ENCODE data around the gene CHMP6.

The CHMP6 gene

GRCh38 chr17:80962356-80963329 is 29.0 kb upstream of the CHMP6 start:
- TF ChIP-seq, protein P1, sequence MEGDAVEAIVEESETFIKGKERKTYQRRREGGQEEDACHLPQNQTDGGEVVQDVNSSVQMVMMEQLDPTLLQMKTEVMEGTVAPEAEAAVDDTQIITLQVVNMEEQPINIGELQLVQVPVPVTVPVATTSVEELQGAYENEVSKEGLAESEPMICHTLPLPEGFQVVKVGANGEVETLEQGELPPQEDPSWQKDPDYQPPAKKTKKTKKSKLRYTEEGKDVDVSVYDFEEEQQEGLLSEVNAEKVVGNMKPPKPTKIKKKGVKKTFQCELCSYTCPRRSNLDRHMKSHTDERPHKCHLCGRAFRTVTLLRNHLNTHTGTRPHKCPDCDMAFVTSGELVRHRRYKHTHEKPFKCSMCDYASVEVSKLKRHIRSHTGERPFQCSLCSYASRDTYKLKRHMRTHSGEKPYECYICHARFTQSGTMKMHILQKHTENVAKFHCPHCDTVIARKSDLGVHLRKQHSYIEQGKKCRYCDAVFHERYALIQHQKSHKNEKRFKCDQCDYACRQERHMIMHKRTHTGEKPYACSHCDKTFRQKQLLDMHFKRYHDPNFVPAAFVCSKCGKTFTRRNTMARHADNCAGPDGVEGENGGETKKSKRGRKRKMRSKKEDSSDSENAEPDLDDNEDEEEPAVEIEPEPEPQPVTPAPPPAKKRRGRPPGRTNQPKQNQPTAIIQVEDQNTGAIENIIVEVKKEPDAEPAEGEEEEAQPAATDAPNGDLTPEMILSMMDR (IDR thresholded peaks at IDR 0.05; ENCODE audit: insufficient read depth, low read depth, low read length, missing control alignments) = no peak
- no peak for DNase-seq (ENCODE audit: low read depth)
- H3K4me3 ChIP-seq (ENCODE audit: low read depth, low read length) = no peak overlapping the region

DNA sequence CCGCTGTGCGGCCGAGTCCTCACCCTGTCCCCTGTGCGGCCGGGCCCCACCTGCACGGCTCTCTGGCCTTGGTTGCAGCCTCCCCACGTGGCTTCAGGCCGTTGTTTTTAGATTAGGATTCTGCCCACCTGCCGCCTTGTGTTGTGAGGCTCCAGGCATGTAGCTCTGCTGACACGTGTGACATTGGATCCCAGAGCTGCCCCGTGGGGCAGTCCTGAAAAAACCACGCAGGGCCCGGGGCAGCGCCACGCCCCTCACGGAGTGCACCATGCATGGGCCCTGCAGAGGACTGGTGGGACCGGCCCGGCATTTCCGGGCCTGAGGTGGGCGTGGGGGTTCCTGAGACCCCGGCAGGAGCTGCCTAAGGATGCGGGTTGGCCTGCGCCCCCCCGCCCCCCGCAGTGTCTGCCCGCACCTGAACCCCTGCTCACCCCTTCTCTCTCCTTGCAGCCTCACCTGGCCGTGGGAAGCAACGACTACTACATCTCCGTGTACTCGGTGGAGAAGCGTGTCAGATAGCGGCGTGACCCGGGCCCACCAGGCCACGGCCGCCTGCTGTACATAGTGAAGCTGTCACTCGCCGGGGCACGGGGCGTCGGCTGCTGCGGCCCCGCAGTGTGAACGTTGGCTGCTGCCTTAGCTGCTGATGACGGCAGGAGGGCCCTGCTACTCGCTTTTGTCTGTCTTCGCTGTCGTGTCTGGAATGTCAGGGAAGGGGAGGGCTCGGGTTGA is 27.7 kb upstream of the CHMP6 start:
- TF ChIP-seq, protein P1 (IDR thresholded peaks at IDR 0.05; ENCODE audit: insufficient read depth, low read depth, low read length, missing control alignments) = no peak
- H3K4me3 ChIP-seq (ENCODE audit: low read depth, low read length) = no peak overlapping the region
- no peak for DNase-seq (ENCODE audit: low read depth)

- no peak for DNase-seq (ENCODE audit: low read depth)
- H3K4me3 ChIP-seq (ENCODE audit: low read depth, low read length) = no peak overlapping the region
- TF ChIP-seq, protein P1 (IDR thresholded peaks at IDR 0.05; ENCODE audit: insufficient read depth, low read depth, low read length, missing control alignments) = no peak
These were observed 27.1 kb upstream of the CHMP6 start for GRCh38 chr17:80964544-80964856.

DNA sequence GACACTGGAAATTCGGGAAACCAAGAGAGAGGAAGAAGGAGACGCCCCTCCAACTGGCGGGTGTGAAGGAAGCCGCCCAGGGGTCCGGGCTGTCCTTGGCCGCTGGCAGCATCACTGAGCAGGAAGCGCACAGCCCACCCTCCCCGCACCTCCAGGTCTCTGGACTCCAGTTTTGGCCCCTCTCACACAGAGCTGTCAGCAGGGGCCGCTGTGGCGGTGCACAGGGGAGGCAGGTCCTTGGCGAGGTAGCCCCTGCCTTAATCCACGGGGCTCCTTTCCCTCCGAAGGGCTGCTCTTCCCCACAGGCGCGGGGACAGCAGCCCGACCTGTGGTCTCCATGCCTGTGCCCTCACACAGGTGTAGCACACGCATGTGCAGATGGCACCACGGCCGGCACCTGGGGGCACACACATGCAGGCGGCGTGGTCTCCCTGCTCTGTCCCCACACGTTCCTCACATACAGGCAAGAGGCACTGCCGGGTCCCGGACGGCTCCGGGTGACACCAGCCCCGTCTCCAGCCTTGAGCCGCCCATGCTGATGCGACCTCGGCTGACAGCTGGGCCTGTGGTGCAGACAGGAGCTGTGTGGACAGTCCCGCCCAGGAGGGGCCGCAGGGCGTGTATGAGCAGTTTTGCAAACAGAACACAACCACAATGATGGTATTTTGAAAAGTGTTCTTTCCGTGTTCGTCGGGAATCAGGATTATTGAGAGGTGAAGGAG is 26.6 kb upstream of the CHMP6 start:
- TF ChIP-seq, protein P1 (IDR thresholded peaks at IDR 0.05; ENCODE audit: insufficient read depth, low read depth, low read length, missing control alignments) = no peak
- H3K4me3 ChIP-seq (ENCODE audit: low read depth, low read length) = no peak overlapping the region
- no peak for DNase-seq (ENCODE audit: low read depth)

- DNase-seq (ENCODE audit: low read depth) = no peak
- TF ChIP-seq, protein P1 (IDR thresholded peaks at IDR 0.05; ENCODE audit: insufficient read depth, low read depth, low read length, missing control alignments) = no peak
These were observed 26.0 kb upstream of the CHMP6 start for GRCh38 chr17:80965606-80966005.

GRCh38 chr17:80967404-80967872 is 24.2 kb upstream of the CHMP6 start:
- TF ChIP-seq, protein P1 (IDR thresholded peaks at IDR 0.05; ENCODE audit: insufficient read depth, low read depth, low read length, missing control alignments) = no peak
- H3K4me3 ChIP-seq (ENCODE audit: low read depth, low read length) = no peak overlapping the region
- DNase-seq (ENCODE audit: low read depth) = no peak

More at GRCh38 chr17:80965606-80966005, 26.0 kb upstream of the CHMP6 start:
- no peak overlapping the region for H3K4me3 ChIP-seq (ENCODE audit: low read depth, low read length)
